Measurements from ENCODE around the gene CCNG1. TPM values are rescaled to one million over a fixed set of nuclear protein-coding genes. Genes with fewer than 3 reads are reported as not detected.
"Not testable (repeated sequence)": the region's sequence is repeated elsewhere in the genome, so short reads cannot be mapped to it uniquely, and the experiment has no call there.

The CCNG1 gene
- total and polyA plus RNA-seq, 10 donors: 71.7 to 117 (median 103) TPM

DNA sequence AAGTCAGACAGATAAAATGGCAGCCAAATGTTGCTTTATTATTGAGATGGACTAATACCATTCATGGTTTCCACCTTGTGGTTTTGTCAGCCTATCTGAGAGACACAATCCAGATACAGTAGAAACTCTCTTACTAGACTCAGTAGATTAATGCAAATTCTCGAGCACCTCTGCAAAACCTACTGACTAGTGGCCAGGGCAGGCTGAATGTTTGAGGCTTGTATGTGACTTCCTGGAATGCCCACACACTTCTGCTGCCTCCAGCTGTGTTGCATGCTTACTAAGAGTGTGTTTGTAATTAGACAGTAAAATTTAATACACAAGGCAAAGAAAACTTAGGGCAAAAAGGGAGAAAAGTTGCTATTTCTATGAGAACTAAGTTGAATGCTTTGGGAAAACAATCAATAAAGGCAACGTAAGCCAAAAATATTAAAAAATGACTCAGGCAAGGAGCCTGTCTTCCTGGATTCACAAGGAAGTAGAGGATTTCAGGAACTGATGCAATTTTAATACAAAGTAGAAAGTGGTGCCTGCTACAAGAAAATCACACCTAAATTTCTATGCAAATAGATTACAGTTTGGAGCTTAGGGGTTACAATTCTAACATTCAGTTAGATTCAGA lies 30.2 kb upstream of the CCNG1 start:
- Histone ChIP-seq H3K36me3 (no peaks in the 10 kb centered on the region), H3K27me3 (replicated peaks in 1 of 7) (no peaks in the 10 kb centered on the region), H3K4me3 (no peak overlapping the region), H3K9me3 (no peaks in the 10 kb centered on the region), H3K4me1 (peaks cover 0 to 21% (median 11%) of the 10 kb centered on the region in 6 donors), H3K27ac (peak overlapping the region in 1 of 8 donors; percentile 37)
- 18 to 43% (median 38%) methylated on average over 2 of the region's 2 CpGs for WGBS, 5 donors
- DNase-seq: no peak
- TF ChIP-seq POLR2AphosphoS5 (IDR thresholded peaks at IDR 0.05) (no peak), CTCF (IDR thresholded peaks at IDR 0.05 in 8 of 11, conservative IDR thresholded peaks at IDR 0.05 in 3 of 11) (no peak), POLR2A (IDR thresholded peaks at IDR 0.05) (no peak)
- intact Hi-C loops (cut with DNase I; ENCODE audit: low total_unique reads): no loop called here

- DNase-seq: peak; percentile 77
- H3K9me3 ChIP-seq: no peaks in the 10 kb centered on the region
- H3K4me3 ChIP-seq: no peak overlapping the region
- TF ChIP-seq POLR2A (IDR thresholded peaks at IDR 0.05) (no peak), POLR2AphosphoS5 (IDR thresholded peaks at IDR 0.05) (no peak), CTCF (IDR thresholded peaks at IDR 0.05 in 8 of 11, conservative IDR thresholded peaks at IDR 0.05 in 3 of 11) (peak; percentile 52 to 93 (median 86))
- intact Hi-C loops (cut with DNase I; ENCODE audit: low total_unique reads): no loop called here
- H3K4me1 ChIP-seq: peaks cover 0 to 21% (median 11%) of the 10 kb centered on the region in 6 donors
- no peak overlapping the region for H3K27ac ChIP-seq
- H3K36me3 ChIP-seq: no peaks in the 10 kb centered on the region
- 7 to 16% (median 10%) methylated on average over 9 of the region's 9 CpGs for WGBS, 5 donors
- no peaks in the 10 kb centered on the region for H3K27me3 ChIP-seq (replicated peaks in 1 of 7)
Measured at GRCh38 chr5:163408311-163408923, 29.0 kb upstream of the CCNG1 start.

DNA sequence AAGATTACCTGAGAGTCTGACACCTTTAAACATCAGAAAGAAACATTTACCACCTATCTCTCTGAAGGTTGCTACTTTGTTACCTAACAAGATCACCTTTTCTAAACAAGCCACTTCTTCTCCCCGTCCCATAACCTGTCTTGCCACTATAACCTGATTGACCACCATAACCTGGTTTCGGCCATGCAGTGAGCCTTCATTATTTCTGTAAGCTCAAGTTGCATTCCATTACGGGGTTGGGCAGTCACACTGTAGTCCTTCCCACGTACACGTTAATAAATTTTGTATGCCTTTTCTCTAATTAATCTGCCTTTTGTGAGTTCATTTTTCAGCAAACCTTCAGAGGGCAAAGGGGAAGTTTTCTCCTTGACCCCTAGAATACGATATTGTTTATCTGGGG lies 28.0 kb upstream of the CCNG1 start:
- 85 to 92% (median 87%) methylated on average over 6 of the region's 6 CpGs for WGBS, 5 donors
- intact Hi-C loops (cut with DNase I; ENCODE audit: low total_unique reads): no loop called here
- DNase-seq: no peak
- TF ChIP-seq POLR2A (IDR thresholded peaks at IDR 0.05): no peak
- TF ChIP-seq POLR2AphosphoS5 (IDR thresholded peaks at IDR 0.05): no peak
- no peak for TF ChIP-seq CTCF (IDR thresholded peaks at IDR 0.05 in 8 of 11, conservative IDR thresholded peaks at IDR 0.05 in 3 of 11)
- Histone ChIP-seq H3K27me3 (replicated peaks in 1 of 7) (peaks cover 0 to 6% (median 0%) of the 10 kb centered on the region in 7 donors), H3K4me1 (peaks cover 0 to 21% (median 11%) of the 10 kb centered on the region in 6 donors), H3K4me3 (no peak overlapping the region), H3K9me3 (no peaks in the 10 kb centered on the region), H3K27ac (no peak overlapping the region), H3K36me3 (no peaks in the 10 kb centered on the region)

- Histone ChIP-seq H3K9me3 (no peaks in the 10 kb centered on the region), H3K36me3 (no peaks in the 10 kb centered on the region), H3K27me3 (replicated peaks in 1 of 7) (peaks cover 0 to 17% (median 2%) of the 10 kb centered on the region in 7 donors), H3K27ac (no peak overlapping the region), H3K4me3 (no peak overlapping the region), H3K4me1 (peaks cover 0 to 21% (median 11%) of the 10 kb centered on the region in 6 donors)
- intact Hi-C loops (cut with DNase I; ENCODE audit: low total_unique reads): no loop called here
- WGBS, 5 donors: 45 to 70% (median 50%) methylated on average over 2 of the region's 2 CpGs
- TF ChIP-seq CTCF (IDR thresholded peaks at IDR 0.05 in 8 of 11, conservative IDR thresholded peaks at IDR 0.05 in 3 of 11): no peak
- TF ChIP-seq POLR2AphosphoS5 (IDR thresholded peaks at IDR 0.05): no peak
- TF ChIP-seq POLR2A (IDR thresholded peaks at IDR 0.05): no peak
- no peak for DNase-seq
Measured at GRCh38 chr5:163410505-163410904, 26.9 kb upstream of the CCNG1 start.

DNA sequence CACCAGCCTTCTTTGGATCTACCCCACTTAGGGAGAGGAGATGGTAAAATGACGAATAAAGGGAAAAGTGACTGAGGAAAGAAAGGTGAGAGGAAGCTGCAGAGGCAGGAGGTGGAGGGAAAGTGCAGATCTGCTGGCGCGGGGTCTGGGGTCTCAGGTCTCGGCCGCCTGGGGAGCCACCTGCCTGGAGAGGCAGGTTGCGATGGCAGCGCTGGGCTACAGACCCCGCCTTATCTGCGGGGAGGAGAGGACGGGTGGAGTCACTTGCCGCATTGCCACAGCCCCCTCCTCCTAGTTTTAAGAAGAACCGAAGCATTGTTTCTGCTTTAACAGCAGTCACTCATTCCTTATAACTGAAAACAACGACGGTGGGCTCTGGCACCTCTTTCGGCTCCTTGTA lies 21.7 kb upstream of the CCNG1 start:
- H3K27me3 ChIP-seq (replicated peaks in 1 of 7): peaks cover 0 to 24% (median 5%) of the 10 kb centered on the region in 7 donors
- H3K9me3 ChIP-seq; H3K36me3 ChIP-seq; H3K4me1 ChIP-seq; H3K27ac ChIP-seq; intact Hi-C loops (cut with DNase I; ENCODE audit: low total_unique reads); DNase-seq; H3K4me3 ChIP-seq: not testable (repeated sequence)
- 38 to 57% (median 48%) methylated on average over 13 to 15 of the region's 15 CpGs for WGBS, 5 donors

Measured in spleen (tissue), 11 donors.